ENCODE data around the gene TRMT44. TPM values are rescaled to one million over a fixed set of nuclear protein-coding genes. Genes with fewer than 3 reads are reported as not detected.

The TRMT44 gene, protein sequence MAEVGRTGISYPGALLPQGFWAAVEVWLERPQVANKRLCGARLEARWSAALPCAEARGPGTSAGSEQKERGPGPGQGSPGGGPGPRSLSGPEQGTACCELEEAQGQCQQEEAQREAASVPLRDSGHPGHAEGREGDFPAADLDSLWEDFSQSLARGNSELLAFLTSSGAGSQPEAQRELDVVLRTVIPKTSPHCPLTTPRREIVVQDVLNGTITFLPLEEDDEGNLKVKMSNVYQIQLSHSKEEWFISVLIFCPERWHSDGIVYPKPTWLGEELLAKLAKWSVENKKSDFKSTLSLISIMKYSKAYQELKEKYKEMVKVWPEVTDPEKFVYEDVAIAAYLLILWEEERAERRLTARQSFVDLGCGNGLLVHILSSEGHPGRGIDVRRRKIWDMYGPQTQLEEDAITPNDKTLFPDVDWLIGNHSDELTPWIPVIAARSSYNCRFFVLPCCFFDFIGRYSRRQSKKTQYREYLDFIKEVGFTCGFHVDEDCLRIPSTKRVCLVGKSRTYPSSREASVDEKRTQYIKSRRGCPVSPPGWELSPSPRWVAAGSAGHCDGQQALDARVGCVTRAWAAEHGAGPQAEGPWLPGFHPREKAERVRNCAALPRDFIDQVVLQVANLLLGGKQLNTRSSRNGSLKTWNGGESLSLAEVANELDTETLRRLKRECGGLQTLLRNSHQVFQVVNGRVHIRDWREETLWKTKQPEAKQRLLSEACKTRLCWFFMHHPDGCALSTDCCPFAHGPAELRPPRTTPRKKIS
- total RNA-seq (2022; extraction: Qiagen RNA extraction): 5.1 to 7.1 TPM (median 6.6 TPM) in 5 replicates

DNA sequence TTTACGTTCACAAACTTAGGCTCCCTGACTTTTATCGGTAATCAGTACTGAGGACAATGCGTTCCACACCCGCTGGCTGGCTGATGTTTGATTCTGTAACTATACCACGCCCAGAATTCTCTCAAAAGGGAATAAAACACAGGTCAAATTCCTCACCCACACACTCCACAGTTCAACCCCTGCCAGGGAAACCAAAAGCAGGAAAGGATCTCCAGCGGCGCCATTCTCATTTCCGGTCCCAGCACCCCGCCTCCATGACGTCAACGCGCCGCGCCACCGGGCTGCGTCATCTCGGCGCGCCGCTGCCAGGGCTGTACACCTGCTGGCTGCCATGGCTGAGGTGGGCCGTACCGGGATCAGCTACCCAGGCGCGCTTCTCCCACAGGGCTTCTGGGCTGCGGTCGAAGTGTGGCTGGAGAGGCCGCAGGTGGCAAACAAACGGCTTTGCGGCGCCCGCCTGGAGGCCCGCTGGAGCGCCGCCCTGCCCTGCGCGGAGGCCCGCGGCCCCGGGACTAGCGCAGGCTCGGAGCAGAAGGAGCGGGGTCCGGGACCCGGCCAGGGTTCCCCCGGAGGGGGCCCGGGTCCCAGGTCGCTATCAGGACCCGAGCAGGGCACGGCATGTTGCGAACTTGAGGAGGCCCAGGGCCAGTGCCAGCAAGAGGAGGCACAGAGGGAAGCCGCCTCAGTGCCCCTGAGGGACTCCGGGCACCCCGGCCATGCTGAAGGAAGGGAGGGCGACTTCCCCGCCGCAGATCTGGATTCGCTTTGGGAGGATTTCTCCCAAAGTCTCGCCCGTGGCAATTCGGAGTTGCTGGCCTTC is at the start of gene TRMT44, which contains the start of gene ACOX3:
Gene TRMT44 (plus strand): TSS at position 286 of the 820 bp plus-strand sequence. CDS start 46 bp downstream, at position 332.
Gene ACOX3 (minus strand): TSS at position 232 of the 820 bp plus-strand sequence. CDS start 24,202 bp downstream, outside the sequence.

Other genes starting within 250 kb of the TRMT44 start
- gene SH3TC1, start 241.5 kb upstream of the TRMT44 start, total RNA-seq (2022; extraction: Qiagen RNA extraction): 24.2 to 27.1 TPM (median 26.7 TPM) in 5 replicates
- 14.8 to 20.8 TPM (median 20.2 TPM) in 5 replicates for gene HTRA3, start 171.0 kb upstream of the TRMT44 start, total RNA-seq (2022; extraction: Qiagen RNA extraction)
- gene ACOX3, start 54 bp upstream of the TRMT44 start, total RNA-seq (2022; extraction: Qiagen RNA extraction): 9.6 to 11.5 TPM (median 10.0 TPM) in 5 replicates
- 0.03 to 0.06 TPM in 2 of 5 replicates, not detected in the others for gene GPR78, start 139.6 kb downstream of the TRMT44 start, total RNA-seq (2022; extraction: Qiagen RNA extraction)
- gene CPZ, start 152.0 kb downstream of the TRMT44 start, total RNA-seq (2022; extraction: Qiagen RNA extraction): 0.08 to 0.30 TPM (median 0.24 TPM) in 5 replicates